ENCODE results near the gene SHC4.

The SHC4 gene

DNA sequence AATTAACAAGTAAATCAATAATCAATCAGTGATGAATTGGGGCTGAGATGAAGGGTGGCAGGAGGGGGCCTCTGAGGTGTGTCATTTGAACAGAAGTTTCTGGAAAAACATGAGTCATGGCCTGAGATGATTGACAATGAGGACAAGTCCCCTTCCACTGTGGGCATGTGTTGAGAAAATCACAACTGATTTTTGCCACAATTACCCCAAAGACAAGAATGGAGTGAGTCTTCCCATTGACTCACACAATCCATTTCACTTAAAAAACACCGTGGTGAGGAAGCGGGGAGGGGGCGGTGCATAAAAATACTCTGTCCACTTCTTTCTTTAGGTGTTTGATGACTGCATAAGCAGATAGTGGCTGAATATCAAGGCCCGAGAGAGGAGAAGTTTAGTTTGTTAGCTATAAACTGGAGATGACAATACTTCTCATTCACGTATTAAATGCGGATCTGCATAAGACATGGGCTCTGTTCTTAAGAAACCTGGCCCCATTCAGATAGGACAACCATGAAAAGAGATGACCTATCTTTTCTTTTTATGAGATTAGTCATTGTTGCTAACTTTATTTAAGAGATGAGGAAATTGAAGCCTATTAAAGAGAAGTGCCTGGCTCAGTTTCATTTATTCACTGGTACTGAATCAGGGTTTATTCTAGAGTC is 34.7 kb downstream of the SHC4 start:
- no peak for DNase-seq (ENCODE audit: low spot score)
- no CpG with 5 or more reads among the region's 6 CpGs for WGBS, 2 donors (ENCODE audit: extremely low coverage in 2 of 2, insufficient read length in 2 of 2, insufficient replicate concordance in 1 of 2)
- H3K27ac ChIP-seq (replicated peaks; ENCODE audit: low read length): no peak overlapping the region

DNA sequence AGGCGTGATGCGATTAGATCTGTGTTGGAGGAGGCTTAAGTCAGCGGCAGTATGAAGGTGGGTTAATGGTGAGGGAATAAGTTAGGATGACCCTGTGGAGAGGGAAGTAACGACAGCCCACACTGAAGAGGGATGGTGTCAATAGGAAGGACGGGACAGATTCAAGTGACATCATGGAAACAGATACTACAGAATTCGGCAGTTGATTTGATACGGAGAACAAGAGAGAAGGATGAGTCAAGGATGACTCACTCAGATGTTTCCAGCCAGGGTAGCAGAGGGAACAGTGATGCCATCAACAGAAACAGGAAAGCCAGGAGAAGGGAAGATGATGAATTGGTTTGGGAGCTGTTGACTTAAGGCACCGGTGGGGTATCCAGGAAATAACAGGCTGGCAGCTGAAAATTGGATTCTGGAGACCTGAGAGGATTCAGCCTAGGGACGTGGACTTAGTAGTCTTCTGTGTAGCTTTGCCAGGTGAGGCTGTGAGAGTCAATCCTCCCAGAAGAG is 38.0 kb downstream of the SHC4 start:
- Histone ChIP-seq H2AK5ac (ENCODE audit: low read depth, low read length) (no peak overlapping the region), H2BK5ac (ENCODE audit: low read length) (no peak overlapping the region), H3K9ac (ENCODE audit: low read depth, low read length, poor library complexity) (no peak overlapping the region), H3K4me3 (ENCODE audit: low read length in 2 of 2) (no peak overlapping the region), H3K14ac (ENCODE audit: low read length) (no peak overlapping the region), H3K79me1 (ENCODE audit: low read depth, low read length) (no peaks in the 10 kb centered on the region), H3K27me3 (ENCODE audit: control insufficient read depth in 3 of 3, insufficient read depth in 3 of 3, low read depth in 1 of 3, low read length in 3 of 3) (no peaks in the 10 kb centered on the region), H3K9me3 (replicated peaks in 1 of 2; ENCODE audit: control insufficient read depth in 2 of 2, insufficient read depth in 1 of 2, low read depth in 1 of 2, low read length in 2 of 2) (no peaks in the 10 kb centered on the region), H3K36me3 (replicated peaks in 1 of 2; ENCODE audit: control insufficient read depth in 2 of 2, insufficient read depth in 2 of 2, low read length in 2 of 2) (no peaks in the 10 kb centered on the region), H3K18ac (ENCODE audit: low read length) (no peak overlapping the region), H2BK120ac (ENCODE audit: low read depth, low read length) (no peak overlapping the region), H4K91ac (ENCODE audit: low read depth, low read length, poor library complexity) (no peak overlapping the region), H3K23ac (ENCODE audit: low read depth, low read length, poor library complexity) (no peak overlapping the region), H2BK12ac (ENCODE audit: low read length) (no peak overlapping the region), H4K8ac (ENCODE audit: low read depth, low read length) (no peak overlapping the region), H3K27ac (replicated peaks; ENCODE audit: low read length) (no peak overlapping the region), H2BK15ac (ENCODE audit: low read length) (no peak overlapping the region), H3K4me2 (ENCODE audit: insufficient read depth, low read length, poor library complexity, severe bottlenecking) (no peak overlapping the region), H3K4me1 (ENCODE audit: control insufficient read depth in 2 of 2, insufficient read depth in 1 of 2, low read depth in 1 of 2, low read length in 2 of 2) (peaks cover 0 to 4% of the 10 kb centered on the region in 2 donors), H3K4ac (ENCODE audit: low read length) (no peak overlapping the region), H2AFZ (ENCODE audit: low read length) (peak overlapping the region; percentile 56)
- DNase-seq (ENCODE audit: low spot score): no peak
- no CpG with 5 or more reads among the region's 9 CpGs for WGBS, 2 donors (ENCODE audit: extremely low coverage in 2 of 2, insufficient read length in 2 of 2, insufficient replicate concordance in 1 of 2)

More for the DNA sequence above, 34.7 kb downstream of the SHC4 start:
- H2BK5ac ChIP-seq (ENCODE audit: low read length): no peak overlapping the region
- H3K4ac ChIP-seq (ENCODE audit: low read length): no peak overlapping the region
- no peaks in the 10 kb centered on the region for H3K79me1 ChIP-seq (ENCODE audit: low read depth, low read length)
- H3K4me2 ChIP-seq (ENCODE audit: insufficient read depth, low read length, poor library complexity, severe bottlenecking): no peak overlapping the region
- H3K14ac ChIP-seq (ENCODE audit: low read length): no peak overlapping the region
- no peak overlapping the region for H3K23ac ChIP-seq (ENCODE audit: low read depth, low read length, poor library complexity)
- peaks cover 0 to 4% of the 10 kb centered on the region in 2 donors for H3K4me1 ChIP-seq (ENCODE audit: control insufficient read depth in 2 of 2, insufficient read depth in 1 of 2, low read depth in 1 of 2, low read length in 2 of 2)
- no peak overlapping the region for H4K8ac ChIP-seq (ENCODE audit: low read depth, low read length)
- no peak overlapping the region for H2BK120ac ChIP-seq (ENCODE audit: low read depth, low read length)
- H3K27me3 ChIP-seq (ENCODE audit: control insufficient read depth in 3 of 3, insufficient read depth in 3 of 3, low read depth in 1 of 3, low read length in 3 of 3): no peaks in the 10 kb centered on the region
- no peak overlapping the region for H3K4me3 ChIP-seq (ENCODE audit: low read length in 2 of 2)
- H4K91ac ChIP-seq (ENCODE audit: low read depth, low read length, poor library complexity): no peak overlapping the region
- no peak overlapping the region for H2BK12ac ChIP-seq (ENCODE audit: low read length)
- H2BK15ac ChIP-seq (ENCODE audit: low read length): no peak overlapping the region
- H2AK5ac ChIP-seq (ENCODE audit: low read depth, low read length): no peak overlapping the region
- H3K9me3 ChIP-seq (replicated peaks in 1 of 2; ENCODE audit: control insufficient read depth in 2 of 2, insufficient read depth in 1 of 2, low read depth in 1 of 2, low read length in 2 of 2): no peaks in the 10 kb centered on the region
- H3K36me3 ChIP-seq (replicated peaks in 1 of 2; ENCODE audit: control insufficient read depth in 2 of 2, insufficient read depth in 2 of 2, low read length in 2 of 2): no peaks in the 10 kb centered on the region
- H3K9ac ChIP-seq (ENCODE audit: low read depth, low read length, poor library complexity): no peak overlapping the region
- no peak overlapping the region for H2AFZ ChIP-seq (ENCODE audit: low read length)
- no peak overlapping the region for H3K18ac ChIP-seq (ENCODE audit: low read length)

DNA sequence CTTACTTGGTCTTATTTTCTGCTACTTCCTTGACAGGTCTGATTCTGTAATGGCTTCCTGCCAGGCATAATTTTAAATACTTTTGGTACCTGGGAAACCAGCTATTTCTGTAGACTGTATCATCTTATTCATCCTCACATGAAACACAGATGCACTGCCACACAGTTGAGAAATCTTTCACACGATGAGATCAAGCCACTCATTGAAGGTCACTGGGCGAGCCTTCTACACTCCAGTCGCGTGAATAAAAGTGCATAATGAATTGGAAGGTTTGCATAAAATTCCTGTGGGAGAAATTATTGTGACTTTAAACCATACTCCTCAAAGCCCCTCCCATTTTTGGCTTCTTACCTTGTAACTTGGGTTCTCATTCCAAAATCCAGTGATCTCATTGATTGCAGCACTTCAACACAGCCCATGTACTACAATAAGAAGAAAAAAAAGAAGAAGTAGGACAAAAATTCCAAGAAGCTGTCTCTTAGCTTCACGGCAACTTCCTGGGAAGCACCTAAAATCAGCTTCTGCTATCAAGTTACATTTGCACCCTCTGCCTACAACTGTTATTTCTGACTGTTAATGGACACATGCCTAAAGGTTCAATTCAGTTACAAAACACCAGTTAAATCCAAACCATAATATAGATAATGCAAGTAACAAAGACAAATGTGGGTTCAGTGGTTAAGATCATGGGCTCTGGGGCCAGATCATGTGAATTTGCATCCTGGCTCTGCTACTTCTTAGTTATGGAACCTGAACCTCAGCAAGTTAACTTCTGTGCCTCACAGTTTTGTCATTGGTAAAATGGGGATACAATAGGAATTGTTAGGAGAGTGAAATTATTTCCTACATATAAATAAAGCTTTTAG is 39.0 kb downstream of the SHC4 start:
- no peak for DNase-seq (ENCODE audit: low spot score)

DNA sequence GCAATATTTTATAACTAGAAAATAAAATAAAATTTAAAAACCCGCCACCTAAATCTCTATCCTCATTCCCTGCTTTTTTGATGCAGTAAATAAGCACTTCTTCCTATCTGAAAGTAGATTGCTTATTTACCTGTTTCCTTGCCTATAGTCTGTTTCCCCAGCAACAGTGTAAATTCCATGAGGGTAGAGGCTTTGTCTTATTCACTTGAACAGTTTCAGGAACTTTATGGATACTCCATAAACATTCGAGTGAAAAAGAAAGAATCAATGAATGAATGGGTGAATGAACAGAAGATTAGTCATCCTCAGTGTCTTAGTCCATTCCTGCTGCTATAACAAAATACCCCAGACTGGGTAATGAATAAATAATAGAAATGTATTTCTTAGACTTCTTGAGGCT is 41.7 kb downstream of the SHC4 start:
- Histone ChIP-seq H2AFZ (ENCODE audit: low read length) (no peak overlapping the region), H3K4me1 (ENCODE audit: control insufficient read depth in 2 of 2, insufficient read depth in 1 of 2, low read depth in 1 of 2, low read length in 2 of 2) (no peaks in the 10 kb centered on the region), H3K27ac (replicated peaks; ENCODE audit: low read length) (no peak overlapping the region), H3K4me2 (ENCODE audit: insufficient read depth, low read length, poor library complexity, severe bottlenecking) (no peak overlapping the region), H4K91ac (ENCODE audit: low read depth, low read length, poor library complexity) (no peak overlapping the region), H2BK5ac (ENCODE audit: low read length) (no peak overlapping the region), H2AK5ac (ENCODE audit: low read depth, low read length) (no peak overlapping the region), H3K9ac (ENCODE audit: low read depth, low read length, poor library complexity) (no peak overlapping the region), H2BK15ac (ENCODE audit: low read length) (no peak overlapping the region), H2BK120ac (ENCODE audit: low read depth, low read length) (no peak overlapping the region), H3K18ac (ENCODE audit: low read length) (no peak overlapping the region), H3K4ac (ENCODE audit: low read length) (no peak overlapping the region), H3K4me3 (ENCODE audit: low read length in 2 of 2) (no peak overlapping the region), H3K14ac (ENCODE audit: low read length) (no peak overlapping the region), H3K79me1 (ENCODE audit: low read depth, low read length) (no peaks in the 10 kb centered on the region), H2BK12ac (ENCODE audit: low read length) (no peak overlapping the region), H3K27me3 (ENCODE audit: control insufficient read depth in 3 of 3, insufficient read depth in 3 of 3, low read depth in 1 of 3, low read length in 3 of 3) (no peaks in the 10 kb centered on the region), H3K23ac (ENCODE audit: low read depth, low read length, poor library complexity) (no peak overlapping the region), H3K9me3 (replicated peaks in 1 of 2; ENCODE audit: control insufficient read depth in 2 of 2, insufficient read depth in 1 of 2, low read depth in 1 of 2, low read length in 2 of 2) (no peaks in the 10 kb centered on the region), H3K36me3 (replicated peaks in 1 of 2; ENCODE audit: control insufficient read depth in 2 of 2, insufficient read depth in 2 of 2, low read length in 2 of 2) (no peaks in the 10 kb centered on the region), H4K8ac (ENCODE audit: low read depth, low read length) (no peak overlapping the region)
- WGBS, 2 donors (ENCODE audit: extremely low coverage in 2 of 2, insufficient read length in 2 of 2, insufficient replicate concordance in 1 of 2): no CpG with 5 or more reads among the region's 2 CpGs
- DNase-seq (ENCODE audit: low spot score): no peak

More for the DNA sequence above, 39.0 kb downstream of the SHC4 start:
- no peak overlapping the region for H2BK15ac ChIP-seq (ENCODE audit: low read length)
- H3K4ac ChIP-seq (ENCODE audit: low read length): no peak overlapping the region
- H2AFZ ChIP-seq (ENCODE audit: low read length): no peak overlapping the region
- no peak overlapping the region for H3K4me3 ChIP-seq (ENCODE audit: low read length in 2 of 2)
- no peak overlapping the region for H2BK5ac ChIP-seq (ENCODE audit: low read length)
- H3K27me3 ChIP-seq (ENCODE audit: control insufficient read depth in 3 of 3, insufficient read depth in 3 of 3, low read depth in 1 of 3, low read length in 3 of 3): no peaks in the 10 kb centered on the region
- WGBS, 2 donors (ENCODE audit: extremely low coverage in 2 of 2, insufficient read length in 2 of 2, insufficient replicate concordance in 1 of 2): no CpG with 5 or more reads among the region's 5 CpGs
- peaks cover 0 to 4% of the 10 kb centered on the region in 2 donors for H3K4me1 ChIP-seq (ENCODE audit: control insufficient read depth in 2 of 2, insufficient read depth in 1 of 2, low read depth in 1 of 2, low read length in 2 of 2)
- no peak overlapping the region for H4K91ac ChIP-seq (ENCODE audit: low read depth, low read length, poor library complexity)
- H4K8ac ChIP-seq (ENCODE audit: low read depth, low read length): no peak overlapping the region
- H3K23ac ChIP-seq (ENCODE audit: low read depth, low read length, poor library complexity): no peak overlapping the region
- no peaks in the 10 kb centered on the region for H3K79me1 ChIP-seq (ENCODE audit: low read depth, low read length)
- H3K27ac ChIP-seq (replicated peaks; ENCODE audit: low read length): no peak overlapping the region
- H3K36me3 ChIP-seq (replicated peaks in 1 of 2; ENCODE audit: control insufficient read depth in 2 of 2, insufficient read depth in 2 of 2, low read length in 2 of 2): no peaks in the 10 kb centered on the region
- no peak overlapping the region for H3K9ac ChIP-seq (ENCODE audit: low read depth, low read length, poor library complexity)
- no peak overlapping the region for H2BK120ac ChIP-seq (ENCODE audit: low read depth, low read length)
- H3K9me3 ChIP-seq (replicated peaks in 1 of 2; ENCODE audit: control insufficient read depth in 2 of 2, insufficient read depth in 1 of 2, low read depth in 1 of 2, low read length in 2 of 2): no peaks in the 10 kb centered on the region
- H2AK5ac ChIP-seq (ENCODE audit: low read depth, low read length): no peak overlapping the region
- H3K18ac ChIP-seq (ENCODE audit: low read length): no peak overlapping the region
- no peak overlapping the region for H3K14ac ChIP-seq (ENCODE audit: low read length)
- no peak overlapping the region for H3K4me2 ChIP-seq (ENCODE audit: insufficient read depth, low read length, poor library complexity, severe bottlenecking)
- no peak overlapping the region for H2BK12ac ChIP-seq (ENCODE audit: low read length)
